Measurements from ENCODE around the gene SOX30.
"Not testable (repeated sequence)": the region's sequence is repeated elsewhere in the genome, so short reads cannot be mapped to it uniquely, and the experiment has no call there.

The SOX30 gene

GRCh38 chr5:157652377-157652692 lies at the start of gene SOX30:
SOX30 (minus strand) TSS chr5:157652438; CDS start chr5:157652078, 360 bp downstream.
- no peak for DNase-seq (ENCODE audit: low spot score)

GRCh38 chr5:157698674-157699073 lies 46.4 kb upstream of the SOX30 start:
- peak; percentile 42 for DNase-seq (ENCODE audit: low spot score)

DNA sequence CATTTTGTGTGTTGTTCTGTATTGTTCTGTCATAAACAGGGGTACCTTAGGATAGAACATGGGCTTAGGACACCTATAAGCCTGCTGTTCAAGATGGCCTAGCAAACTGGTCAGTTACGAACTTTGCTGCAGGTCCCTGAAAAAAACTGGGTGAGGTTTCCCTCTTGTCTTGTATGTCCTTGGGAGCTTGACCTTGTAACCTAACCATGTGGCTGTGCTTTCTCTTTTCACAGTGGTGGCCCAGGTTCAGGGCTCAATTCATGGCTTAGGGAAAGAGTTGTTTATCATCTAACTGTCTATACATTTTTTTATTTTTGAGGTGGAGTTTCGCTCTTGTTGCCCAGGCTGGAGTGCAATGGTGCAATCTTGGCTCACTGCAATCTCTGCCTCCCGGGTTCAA lies 43.9 kb upstream of the SOX30 start:
- not testable (repeated sequence) for DNase-seq (ENCODE audit: low spot score)

DNA sequence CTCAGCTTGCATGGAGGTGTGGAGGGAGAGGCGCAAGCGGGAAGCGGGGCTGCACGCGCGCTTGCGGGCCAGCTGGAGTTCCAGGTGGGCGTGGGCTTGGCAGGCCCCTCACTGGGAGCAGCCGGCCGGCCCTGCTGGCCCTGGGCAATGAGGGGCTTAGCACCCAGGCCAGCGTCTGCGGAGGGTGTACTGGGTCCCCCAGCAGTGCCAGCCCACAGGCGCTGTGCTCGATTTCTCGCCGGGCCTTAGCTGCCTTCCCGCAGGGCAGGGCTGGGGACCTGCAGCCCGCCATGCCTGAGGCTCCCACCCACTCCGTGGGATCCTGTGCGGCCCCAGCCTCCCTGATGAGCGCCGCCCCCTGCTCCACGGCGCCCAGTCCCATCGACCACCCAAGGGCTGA lies 41.6 kb upstream of the SOX30 start:
- not testable (repeated sequence) for DNase-seq (ENCODE audit: low spot score)

GRCh38 chr5:157690690-157691433 lies 38.6 kb upstream of the SOX30 start:
- DNase-seq (ENCODE audit: low spot score) = no peak

DNA sequence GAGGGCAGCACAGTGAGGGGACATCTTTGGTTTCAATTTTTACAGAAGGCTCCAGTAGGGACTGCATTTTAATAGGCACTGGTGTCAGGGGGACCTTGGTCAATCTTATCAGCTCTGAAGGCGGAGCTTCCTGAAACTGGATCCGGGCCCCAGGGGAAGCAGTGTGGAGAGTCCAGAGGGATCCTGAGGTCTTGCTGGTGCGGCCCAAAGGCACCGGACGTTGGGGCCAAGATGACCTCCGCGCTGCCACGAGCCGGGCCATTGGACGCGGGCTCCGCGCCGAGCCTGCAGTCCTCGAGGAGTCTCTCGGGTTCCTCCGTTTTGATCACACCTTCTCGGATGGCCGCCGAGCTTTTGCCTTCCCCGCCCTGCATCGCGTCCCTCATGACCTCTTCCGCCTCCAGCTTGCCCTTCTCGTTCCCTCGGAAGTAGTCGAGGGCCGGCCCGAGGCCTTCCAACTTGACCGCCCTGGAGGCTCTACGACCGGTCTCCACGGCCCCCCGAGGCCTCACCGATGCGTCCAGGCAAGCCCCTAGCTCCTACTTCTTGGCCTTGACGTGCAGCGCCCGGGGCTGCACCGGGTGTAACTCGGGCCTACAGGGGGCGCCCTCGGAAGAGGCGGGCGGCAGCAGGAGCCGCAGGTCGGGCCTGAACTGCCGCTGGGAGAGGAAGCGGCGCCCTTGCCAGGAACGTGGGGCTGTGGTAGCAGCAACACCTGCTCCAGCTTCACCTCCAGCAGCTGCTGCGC lies 37.9 kb upstream of the SOX30 start:
- DNase-seq (ENCODE audit: low spot score) = no peak

GRCh38 chr5:157687198-157687554 lies 34.9 kb upstream of the SOX30 start:
- no peak for DNase-seq (ENCODE audit: low spot score)

DNA sequence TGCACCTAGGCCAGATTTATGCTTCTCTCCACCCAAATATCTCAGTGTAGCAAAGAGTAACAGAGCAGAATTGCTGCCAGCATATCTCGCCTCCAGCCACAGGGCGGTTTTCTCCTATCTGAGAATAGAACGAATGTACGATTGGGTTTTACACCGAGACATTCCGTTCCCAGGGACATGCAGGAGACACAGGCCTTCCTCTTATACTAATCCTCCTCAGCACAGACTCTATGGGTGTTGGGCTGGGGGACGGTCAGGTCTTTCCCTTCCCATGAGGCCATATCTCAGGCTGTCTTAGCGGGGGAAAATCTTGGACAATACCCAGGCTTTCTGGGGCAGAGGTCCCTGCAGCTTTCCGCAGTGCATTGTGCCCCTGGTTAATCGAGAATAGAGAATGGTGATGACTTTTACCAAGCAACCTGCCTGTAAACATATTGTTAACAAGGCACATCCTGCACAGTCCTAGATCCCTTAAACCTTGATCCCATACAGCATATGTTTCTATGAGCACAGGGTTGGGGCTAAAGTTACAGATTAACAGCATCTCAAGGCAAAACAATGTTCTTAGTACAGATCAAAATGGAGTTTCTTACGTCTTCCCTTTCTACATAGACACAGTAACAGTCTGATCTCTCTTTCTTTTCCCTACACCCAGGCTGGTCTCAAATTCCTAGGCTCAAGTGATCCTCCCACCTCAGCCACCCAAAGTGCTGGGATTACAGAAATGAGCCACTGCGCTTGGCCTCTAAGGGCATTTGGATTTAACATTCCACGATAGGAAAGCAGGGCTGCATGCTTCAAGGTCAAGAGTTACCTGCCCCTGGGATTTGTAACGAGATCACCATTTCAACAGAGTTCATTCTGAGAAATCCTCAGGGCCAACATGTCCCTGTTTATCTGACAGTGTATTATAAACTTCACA lies 34.3 kb upstream of the SOX30 start:
- DNase-seq (ENCODE audit: low spot score) = not testable (repeated sequence)

- no peak for DNase-seq (ENCODE audit: low spot score)
Measured at GRCh38 chr5:157682257-157682656, 30.0 kb upstream of the SOX30 start.

DNA sequence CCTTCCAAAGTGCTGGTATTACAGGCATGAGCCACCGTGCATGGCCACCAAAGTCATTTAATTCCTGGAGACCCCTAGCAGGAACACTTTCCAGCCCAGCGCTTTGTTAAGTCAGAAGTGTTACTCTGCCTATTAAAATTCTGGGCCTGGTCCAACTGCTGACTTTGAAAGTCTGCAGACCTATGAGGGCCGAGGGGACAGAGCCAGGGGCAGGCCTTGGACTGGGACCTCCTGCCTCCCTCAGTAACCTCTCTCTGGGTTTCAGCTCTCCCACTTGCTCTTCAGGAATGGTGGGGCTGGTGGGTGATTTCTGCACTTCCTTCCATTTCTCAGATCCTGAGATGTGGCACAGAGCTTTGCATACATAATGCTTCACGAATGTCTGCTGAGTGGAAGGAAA lies 28.8 kb upstream of the SOX30 start:
- DNase-seq (ENCODE audit: low spot score) = no peak

GRCh38 chr5:157680239-157680638 lies 28.0 kb upstream of the SOX30 start:
- DNase-seq (ENCODE audit: low spot score) = no peak

GRCh38 chr5:157679801-157680200 lies 27.6 kb upstream of the SOX30 start:
- no peak for DNase-seq (ENCODE audit: low spot score)

- DNase-seq (ENCODE audit: low spot score) = no peak
Measured at GRCh38 chr5:157677931-157678330, 25.7 kb upstream of the SOX30 start.

DNA sequence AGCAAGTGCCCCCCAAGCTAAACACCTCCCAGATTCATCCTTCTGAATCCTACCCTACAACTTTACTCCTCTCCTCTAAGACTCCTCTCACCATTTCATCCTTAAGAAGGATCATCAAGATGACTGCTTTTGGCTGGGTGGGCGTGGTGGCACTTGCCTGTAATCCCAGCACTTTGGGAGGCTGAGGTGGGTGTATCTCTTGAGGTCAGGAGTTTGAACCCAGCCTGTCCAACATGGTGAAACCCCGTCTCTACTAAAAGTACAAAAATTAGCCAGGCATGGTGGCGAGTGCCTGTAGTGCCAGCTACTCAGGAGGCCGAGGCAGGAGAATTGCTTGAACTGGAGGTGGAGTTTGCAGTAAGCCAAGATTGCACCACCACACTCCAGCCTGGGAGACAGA lies 22.1 kb upstream of the SOX30 start:
- DNase-seq (ENCODE audit: low spot score) = not testable (repeated sequence)

- no peak for DNase-seq (ENCODE audit: low spot score)
Measured at GRCh38 chr5:157672976-157673375, 20.7 kb upstream of the SOX30 start.

DNA sequence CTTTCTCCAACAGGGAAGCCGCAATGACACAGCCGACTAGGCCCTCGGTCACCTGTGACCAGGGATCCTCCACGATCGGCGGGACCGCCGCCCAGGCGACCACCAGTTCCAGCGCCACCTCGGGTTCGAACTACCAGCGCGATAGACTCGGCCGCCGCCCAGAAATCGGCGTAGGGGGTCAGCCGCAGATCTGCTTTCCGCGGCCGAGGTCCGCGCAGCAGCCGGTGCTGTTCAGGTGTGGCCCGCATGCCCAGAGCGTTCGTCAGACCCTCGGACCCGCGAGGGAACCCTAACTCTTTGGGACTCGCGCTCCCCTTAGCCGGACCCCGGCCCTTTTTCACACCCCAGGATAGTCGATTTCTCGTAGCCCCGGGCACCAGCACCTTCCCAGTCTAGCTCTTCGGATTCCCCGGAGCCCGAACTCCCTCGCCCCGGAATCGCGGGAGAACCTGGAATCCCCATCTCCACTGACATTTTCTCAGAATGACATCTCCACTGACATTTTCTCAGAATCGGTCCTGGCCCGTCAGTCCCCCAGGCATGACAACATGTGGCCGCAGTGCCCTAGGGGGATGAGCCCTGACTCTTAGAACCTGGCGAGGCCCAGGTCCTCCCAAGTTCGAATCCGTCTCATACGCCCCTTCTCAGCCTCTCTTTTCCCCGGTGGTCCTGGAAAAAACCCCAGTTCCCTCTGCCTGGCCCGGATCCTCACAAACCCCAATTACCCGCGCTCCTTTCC lies 19.5 kb upstream of the SOX30 start:
- DNase-seq (ENCODE audit: low spot score) = no peak

GRCh38 chr5:157670662-157671591 lies 18.7 kb upstream of the SOX30 start, which contains the start of gene C5orf52:
C5orf52 (plus strand) TSS chr5:157671533; CDS start chr5:157671615, 82 bp downstream.
- peak; percentile 13 for DNase-seq (ENCODE audit: low spot score)

DNA sequence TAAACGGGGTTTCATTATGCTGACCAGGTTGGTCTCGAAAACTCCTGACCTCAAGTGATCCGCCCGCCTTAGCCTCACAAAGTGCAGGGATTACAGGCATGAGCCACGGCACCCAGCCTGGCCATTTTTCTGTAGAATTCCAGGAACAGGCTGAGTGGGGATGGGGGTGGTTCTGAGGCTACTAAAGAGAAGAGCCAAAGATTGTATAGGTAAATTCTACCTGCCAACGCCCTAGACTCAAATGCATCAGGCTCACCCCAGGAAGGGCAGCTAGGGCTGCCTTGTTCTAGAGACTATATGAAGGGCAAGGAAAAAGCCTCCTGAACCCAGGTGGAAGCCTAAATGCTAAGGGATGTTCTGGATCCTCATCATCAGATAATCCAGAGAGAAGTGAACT lies 17.5 kb upstream of the SOX30 start:
- DNase-seq (ENCODE audit: low spot score) = no peak

- no peak for DNase-seq (ENCODE audit: low spot score)
Measured at GRCh38 chr5:157668356-157668755, 16.1 kb upstream of the SOX30 start.

DNA sequence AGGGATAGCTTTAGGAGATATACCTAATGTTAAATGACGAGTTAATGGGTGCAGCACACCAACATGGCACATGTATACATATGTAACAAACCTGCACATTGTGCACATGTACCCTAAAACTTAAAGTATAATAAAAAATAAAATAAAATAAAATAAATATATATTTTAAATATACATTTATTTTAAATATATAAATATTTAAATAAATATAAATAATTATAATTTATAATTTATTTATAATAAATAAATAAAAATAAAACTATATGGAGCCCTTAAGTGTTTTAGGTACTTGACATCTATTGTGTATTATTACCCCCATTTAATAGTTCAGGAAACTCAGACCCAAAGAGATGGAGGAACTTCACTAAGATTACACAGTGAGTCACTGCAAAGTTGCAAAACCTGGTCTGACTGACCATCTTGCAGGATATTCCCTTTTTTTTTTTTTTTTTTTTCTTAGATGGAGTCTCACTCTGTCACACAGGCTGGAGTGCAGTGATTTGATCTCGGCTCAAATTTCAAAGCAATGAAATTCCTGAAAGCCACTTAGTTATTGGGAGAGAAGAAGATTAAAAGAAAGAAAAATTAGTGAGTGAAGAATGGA lies 13.3 kb upstream of the SOX30 start:
- DNase-seq (ENCODE audit: low spot score) = no peak

All from NAMALWA (cell line).